CD4-positive, alpha-beta T cell treated with Interleukin-17A for 4 hours (primary cell): ENCODE data around the gene HYPK.
A peak's percentile ranks its signal among the peaks of the same experiment; 100 is the strongest.

Experiments
- DNase-seq: peaks from one replicate; pipeline ENCODE4 v3.0.0-alpha.2; 2020; ENCODE audit warnings: mixed read lengths

The HYPK gene, protein sequence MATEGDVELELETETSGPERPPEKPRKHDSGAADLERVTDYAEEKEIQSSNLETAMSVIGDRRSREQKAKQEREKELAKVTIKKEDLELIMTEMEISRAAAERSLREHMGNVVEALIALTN

DNA sequence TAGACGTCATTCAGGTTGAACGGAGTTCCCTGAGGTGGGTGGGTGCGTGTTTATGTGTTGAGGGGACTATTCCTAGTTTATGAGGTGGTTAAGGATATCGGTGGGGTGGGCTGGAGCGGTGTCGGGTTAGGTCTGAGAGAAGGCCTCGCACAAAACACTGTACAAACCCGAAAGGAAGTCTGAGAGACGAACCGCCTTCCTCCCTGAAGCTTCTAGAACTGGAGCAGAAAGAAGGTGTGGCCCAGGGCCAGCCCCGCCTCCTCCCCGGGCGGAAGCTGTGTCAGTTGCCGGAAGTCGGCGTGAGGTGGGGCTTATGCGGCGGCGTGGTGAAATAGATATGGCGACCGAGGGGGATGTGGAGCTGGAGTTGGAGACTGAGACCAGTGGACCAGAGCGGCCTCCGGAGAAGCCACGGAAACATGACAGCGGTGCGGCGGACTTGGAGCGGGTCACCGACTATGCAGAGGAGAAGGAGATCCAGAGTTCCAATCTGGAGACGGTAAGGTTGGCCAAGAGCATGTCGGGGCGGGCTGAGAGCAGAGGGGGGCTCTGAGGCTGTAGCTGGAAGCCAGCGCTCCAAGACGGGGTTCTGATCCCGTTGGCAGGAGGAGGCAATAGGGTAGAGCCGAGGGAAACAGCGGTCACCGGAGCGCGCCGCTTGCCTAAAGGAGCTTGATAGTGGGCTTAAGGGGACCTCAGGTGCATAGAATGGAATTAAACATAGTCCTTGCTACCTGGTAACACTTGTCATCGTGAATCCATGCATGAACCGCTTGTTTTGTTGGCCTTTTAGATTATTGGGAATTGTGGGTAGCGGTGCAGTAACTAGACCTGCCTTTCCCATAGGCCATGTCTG is at the start of gene HYPK:
TSS of gene HYPK (plus strand) at position 314 of the 856 bp plus-strand sequence. CDS start at position 338, 24 bp downstream.
- peak; percentile 96 for DNase-seq

DNA sequence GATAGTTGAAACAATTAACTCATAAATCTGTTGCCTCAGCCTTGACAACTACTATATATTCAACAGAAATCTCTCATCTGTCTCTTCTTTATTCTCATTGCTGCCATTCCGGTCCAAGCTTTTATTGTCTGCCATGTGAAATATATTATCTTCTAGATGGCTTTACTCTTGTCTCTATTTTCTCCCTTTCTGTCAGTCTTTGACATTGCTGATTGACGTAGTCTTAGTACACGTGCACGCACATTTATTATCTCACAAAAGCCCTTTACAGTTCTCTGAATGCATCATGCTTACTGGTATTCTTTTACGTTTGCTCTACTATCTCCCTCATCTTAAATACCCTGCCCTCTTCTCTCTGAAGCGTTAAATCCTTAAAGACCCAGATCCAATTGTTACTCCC is 48.5 kb upstream of the HYPK start:
- DNase-seq: no peak

DNA sequence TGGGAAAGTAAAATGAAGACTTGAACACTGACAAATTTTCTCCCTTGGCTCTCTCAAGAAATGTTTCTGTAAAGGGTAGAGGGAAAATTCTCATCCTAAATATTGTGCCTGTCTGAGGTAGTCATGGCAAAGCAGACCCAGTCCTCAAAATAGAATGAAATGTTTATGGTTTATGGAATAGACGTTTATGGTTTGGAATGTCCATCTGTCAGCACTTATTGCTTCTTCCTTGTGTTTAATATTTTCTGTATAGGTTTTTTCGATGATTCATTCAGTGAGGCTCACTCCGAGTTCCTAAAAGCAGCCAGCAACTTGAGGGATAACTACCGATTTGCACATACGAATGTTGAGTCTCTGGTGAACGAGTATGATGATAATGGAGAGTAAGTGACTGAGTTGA is 37.6 kb upstream of the HYPK start:
- DNase-seq: no peak

DNA sequence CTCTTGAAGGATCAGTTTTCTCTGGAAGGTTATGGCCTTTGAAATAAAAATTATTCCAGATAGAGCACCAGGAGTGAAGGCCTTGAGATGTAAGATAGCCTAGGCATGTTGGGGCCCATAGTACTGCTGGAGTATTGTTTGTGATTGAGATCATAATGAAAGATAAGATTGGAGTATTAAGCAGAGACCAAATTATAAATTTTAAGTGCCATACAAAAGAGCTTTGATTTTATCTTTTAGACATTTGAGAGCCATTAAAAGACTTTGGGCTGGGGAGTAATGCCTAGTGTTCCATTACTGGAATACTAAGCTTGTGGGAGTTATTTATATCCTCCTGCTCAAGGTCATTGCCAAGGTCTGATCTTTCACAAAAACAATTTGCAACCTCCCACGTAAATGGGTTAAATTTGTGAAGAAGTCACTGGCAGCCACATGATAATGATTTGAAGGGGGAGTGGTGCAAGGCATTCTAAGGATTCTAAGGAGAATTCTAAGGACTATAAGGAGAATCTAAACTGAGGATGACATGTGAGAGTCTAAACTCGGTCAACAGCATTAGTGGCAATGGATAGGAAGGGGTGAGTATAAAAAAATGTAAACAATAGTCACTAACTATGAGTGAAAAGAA is 36.5 kb upstream of the HYPK start:
- DNase-seq: no peak

DNA sequence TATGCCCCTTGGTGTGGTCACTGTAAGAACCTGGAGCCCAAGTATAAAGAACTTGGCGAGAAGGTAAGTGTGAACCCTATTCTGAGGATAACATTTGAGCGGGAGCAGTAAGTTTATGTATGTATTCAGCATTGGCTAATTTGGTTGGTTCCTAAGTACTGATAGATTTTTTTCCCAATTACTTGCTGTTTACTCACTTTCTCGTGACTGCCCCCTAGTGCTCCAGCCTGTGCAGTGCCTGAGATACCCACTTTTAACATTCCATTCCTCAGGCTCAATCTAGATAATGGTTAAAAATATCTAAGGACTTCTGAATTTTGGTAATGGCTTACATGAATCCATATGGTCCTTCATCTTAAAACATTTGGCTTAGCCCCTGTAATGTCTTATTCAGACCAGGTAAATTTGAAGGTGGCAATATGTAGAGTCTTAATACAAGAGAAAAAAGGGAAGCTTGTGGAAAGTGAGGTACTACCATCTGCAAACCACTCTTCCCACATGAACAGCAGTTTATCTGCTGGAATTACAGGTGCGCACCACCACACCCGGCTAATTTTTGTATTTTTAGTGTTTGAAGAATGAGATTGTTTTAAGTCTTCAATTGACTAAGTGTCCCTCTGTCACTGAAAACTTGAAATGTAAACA is 30.7 kb upstream of the HYPK start:
- DNase-seq: peak; percentile 78

DNA sequence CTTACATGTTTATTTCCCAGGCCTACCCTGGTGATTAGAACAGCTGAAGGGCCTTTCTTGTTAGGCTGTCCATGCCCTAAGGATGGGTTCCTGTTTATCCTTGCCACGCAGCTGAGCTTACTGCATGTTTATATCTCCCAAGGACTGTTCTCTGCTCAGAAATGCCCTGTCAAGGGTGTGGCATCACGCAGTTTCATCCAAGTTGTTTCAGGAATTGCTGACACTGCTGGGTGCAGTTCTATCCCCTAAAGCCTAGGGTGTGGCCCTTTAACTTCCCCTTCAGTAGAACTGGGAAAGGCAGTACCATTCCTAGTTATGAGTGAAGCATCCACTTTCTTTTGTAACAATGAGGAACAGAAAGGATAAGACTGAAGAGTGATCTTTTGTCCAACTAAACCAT is 28.6 kb upstream of the HYPK start:
- no peak for DNase-seq

DNA sequence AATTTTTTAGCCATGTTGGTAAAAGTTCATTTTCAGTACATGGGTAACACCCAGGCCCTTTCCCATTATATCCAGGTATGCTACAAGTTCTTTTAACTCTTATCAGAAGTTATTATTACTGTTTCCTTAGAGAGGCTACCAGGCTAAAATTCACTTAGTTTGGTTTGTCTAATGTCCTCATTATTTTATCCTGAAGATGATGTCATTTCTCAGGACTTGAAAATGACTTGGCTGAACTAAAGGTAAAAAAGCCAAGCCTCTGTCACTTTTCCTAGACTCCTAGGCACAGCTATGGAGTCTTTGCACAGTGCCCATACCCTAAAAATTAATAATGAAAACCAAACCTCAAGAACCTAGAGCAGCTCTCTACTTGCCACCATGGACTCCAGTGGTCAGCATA is 27.8 kb upstream of the HYPK start:
- no peak for DNase-seq

DNA sequence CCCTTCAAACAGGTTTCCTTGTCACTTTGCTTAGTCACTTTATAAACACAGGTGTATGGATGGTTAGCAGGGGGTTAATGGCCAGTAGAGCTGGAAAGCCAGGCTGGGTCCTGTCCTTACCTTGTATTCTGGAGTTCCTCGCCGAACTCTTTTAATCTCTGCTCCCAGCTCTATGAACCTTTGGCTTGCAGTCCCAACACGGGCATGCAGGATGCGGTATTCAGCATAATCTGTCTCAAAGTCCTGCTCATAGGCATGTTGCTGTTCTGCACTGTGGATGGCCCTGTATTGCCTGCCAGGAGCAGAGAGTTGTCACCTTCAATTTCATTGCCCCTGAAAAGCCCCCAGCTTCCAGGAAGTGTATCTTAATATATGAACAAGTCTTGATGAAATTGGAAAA is 26.3 kb upstream of the HYPK start:
- DNase-seq: no peak

DNA sequence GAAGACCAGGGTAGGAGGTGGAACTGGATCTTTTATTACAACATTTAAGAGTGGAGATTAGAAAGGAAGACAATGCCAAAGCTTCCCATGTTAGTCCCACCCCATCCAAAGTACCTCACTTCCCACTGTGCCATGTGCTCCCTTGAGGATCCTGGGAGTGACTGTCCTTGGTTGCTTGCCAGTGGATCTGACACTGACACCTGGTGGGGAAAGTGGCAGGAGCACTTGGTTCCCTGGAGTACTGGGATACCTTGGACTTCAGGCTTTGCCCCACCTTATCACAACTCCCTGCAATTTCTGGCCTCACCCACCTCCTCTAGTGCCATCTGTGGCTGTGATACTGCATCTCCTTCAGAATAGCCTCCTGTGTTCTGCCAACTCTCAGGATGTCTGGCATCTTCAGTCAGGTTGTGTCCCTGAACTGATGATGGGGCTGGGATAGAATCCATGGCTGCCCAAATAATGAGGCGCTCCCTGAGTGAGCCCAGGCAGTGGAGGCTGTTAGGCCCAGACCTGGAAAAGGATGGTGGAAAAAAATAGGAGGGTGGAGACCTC is 24.9 kb upstream of the HYPK start:
- DNase-seq: no peak

DNA sequence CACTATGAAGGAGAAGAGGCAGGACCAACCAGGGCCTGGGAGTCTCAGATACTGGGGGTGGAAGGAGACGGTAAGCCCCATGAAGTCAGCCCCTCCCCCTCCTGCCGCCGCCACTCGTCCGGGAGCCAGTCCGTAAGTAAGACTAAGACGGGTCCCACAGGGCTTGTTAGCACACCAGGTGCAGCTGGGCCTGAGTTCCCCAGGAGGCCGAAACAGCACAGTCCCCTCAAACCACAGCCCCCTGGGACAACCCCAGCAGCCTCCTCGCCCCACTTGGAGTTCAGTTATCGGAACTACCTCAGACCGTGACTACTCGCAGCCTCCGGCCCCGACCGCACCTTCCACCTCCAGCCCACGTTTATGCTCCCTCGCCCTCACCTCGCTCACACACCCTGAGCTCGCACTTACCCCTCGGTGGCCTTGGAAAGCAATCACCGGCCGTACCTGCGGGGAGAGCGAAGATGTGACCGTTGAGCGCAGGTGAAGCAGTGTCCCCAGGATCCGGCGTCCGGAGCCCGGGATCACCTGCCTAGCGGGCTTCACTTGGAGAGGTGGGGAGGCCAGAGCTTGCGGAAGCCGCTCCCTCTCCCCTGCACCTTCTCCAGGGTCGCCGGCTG is 24.2 kb upstream of the HYPK start:
- DNase-seq: peak; percentile 22

DNA sequence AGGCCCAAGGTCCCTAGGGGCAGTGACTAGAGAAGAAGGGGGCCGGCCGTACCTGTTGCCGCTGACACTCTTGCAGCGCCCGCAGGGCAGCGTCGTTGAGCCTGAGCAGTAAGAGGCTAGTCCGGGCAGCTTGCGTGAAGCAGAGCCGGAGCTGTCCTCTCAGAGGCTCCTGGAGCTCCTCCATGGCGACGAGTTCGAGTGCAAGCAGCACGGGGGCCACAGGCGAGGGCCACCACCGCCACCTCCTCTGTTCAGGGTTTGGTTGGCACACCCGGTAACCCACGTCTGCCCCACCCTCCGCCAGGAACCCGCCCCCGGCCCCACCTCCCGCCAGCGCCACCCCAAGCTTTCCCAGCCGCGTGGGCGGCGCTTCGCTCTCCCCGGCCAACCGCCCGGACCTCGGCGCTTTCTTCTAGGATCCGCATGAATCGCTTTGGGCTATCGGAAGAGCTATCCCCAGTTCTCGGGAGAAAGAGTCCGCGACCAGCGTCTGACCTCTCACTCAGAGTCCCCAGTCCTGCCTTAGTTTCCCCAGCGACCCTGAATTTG is 23.6 kb upstream of the HYPK start, which contains the start of gene ELL3:
TSS of gene ELL3 (minus strand) at position 249 of the 549 bp plus-strand sequence. CDS start at position 184, 65 bp downstream.
- DNase-seq: peak; percentile 91

DNA sequence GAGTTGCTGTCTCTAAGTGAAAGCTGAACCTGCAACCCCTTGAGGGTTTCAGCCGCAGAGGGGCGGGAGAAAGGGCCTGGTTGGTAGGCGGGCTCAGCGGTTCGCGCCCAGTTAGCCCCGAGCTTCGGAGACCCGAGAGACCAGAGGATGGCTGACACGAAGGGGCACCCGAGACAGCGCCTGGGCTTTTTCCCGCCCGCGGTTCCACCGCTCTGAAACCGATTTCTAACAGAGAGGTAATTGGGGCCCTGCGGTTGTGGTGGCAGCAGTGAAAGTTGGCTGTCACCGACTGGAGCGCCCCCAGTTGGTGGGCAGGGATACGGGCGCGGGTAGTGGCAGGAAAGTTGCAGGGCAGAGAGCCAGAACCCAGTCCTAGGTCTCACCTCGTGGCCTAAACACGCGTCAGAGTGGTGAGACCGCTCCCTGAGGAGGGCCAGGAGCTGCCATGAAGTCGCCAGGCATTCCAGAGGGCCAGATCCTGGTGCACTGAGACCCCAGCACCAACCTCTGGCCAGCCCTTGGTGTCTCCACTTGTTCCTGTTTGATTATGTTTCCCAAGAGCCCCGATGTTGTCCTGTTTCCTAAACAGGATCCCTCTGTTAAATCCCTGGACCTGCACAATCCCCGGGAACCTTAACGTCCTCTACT is 23.0 kb upstream of the HYPK start:
- peak; percentile 83 for DNase-seq

DNA sequence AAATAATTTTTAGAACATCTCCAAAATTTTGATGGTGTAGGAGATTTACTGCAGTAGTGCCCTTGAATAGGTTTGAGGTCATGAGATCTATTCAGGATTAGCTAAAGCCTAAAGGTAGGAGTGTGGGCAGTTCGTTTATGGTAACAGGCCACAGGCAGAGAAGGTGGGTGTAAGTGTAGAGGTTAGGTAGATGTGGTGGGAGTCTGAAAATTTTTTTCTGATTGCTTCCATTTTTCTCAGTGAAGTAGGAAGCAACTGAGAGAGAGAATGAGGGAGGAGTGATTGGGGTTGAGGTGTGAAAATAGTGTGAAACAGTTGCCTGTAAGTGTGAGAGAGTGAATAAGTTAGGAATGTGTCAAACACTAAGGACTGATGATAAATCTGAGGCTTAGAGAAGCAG is 21.4 kb upstream of the HYPK start:
- DNase-seq: no peak

DNA sequence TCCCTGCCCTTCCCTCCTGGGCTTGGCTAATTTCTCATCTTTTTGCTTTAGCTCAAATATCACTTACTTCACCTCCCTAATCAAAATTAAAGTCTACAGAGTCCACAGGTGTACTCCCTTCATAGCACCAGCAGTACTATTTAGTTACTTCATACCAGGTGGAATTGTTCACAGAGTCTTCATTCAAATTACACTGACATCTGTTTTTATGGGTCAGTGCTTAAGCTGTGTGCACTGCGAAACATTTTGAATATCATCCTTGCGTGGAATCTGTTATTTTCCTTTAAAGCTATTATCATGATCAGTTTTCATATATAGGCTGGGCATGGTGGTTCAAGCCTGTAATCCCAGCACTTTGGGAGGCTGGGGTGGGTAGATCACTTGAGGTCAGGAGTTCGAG is 11.0 kb upstream of the HYPK start:
- no peak for DNase-seq

DNA sequence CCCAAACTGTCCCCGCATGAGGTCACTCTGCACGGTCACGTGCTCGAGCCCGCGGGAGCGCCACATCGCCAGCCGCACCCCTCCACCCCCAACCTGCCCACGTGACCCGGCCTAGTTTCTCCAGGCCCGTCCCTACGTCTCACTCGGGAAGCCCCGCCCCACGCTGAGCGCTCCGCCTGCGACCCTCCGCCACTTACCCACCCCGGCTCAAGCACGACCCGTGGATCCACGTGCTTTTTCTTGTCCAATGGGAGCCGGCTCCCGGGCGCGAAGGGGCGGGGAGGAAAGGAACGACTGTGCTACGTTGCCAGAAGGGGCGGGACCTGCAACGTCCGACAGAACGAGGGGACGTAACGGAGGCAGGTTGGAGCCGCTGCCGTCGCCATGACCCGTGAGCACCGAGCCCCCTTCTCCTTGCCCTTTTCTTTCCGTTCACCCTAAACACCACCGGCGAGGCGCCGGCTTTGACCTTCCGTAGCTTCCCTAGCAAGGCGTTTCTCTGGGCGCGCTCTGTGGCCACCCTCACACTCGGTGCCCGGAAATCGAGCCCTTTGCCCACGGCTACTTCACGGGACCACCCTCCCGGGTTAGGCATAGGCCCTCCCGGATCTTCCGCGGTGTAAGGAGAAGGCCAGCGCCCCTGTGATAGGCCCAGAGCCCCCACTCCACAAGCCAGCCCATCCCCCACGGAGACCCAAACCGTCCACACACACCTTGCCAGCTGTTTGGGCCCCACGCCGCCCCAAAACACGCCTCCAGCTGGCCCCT is 8.2 kb upstream of the HYPK start, which contains the start of gene SERF2:
TSS of gene SERF2 (plus strand) at position 328 of the 768 bp plus-strand sequence. CDS start at position 385, 57 bp downstream.
- peak; percentile 100 for DNase-seq

DNA sequence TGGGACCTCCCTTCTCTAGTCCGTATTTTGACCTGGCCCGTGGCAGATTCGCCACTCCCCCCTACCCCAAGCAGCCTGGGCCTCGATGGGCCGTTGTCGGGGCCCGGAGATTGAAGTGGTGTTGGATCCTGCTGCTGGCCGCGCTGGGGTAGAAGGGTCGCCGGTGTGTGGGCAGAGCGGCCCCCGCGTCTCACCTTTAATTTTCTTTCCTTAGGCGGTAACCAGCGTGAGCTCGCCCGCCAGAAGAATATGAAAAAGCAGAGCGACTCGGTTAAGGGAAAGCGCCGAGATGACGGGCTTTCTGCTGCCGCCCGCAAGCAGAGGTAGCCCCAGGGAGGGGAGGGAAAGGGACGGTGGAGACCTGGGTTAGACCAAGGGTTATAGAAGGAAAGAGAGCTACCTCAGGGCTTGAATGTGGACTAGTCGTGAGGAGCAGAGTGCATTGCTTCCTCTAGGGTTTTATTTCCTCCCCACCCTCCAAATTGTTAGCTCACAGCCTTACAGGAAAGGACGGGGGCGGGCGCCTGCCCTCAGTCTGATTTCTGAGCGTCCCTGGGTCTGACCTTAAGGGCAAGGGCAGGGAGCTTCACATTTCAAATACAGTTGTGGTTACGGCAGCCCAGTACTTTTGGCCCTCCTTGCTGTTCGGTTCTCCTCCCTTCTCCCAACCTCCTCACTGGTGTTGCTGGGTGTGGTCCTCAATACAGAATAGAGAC is 7.5 kb upstream of the HYPK start:
- DNase-seq: peak; percentile 28

DNA sequence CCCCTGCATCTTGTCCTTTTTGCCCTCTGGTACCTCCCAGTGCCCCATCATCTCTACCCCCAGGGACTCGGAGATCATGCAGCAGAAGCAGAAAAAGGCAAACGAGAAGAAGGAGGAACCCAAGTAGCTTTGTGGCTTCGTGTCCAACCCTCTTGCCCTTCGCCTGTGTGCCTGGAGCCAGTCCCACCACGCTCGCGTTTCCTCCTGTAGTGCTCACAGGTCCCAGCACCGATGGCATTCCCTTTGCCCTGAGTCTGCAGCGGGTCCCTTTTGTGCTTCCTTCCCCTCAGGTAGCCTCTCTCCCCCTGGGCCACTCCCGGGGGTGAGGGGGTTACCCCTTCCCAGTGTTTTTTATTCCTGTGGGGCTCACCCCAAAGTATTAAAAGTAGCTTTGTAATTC is 6.8 kb upstream of the HYPK start:
- DNase-seq: no peak

DNA sequence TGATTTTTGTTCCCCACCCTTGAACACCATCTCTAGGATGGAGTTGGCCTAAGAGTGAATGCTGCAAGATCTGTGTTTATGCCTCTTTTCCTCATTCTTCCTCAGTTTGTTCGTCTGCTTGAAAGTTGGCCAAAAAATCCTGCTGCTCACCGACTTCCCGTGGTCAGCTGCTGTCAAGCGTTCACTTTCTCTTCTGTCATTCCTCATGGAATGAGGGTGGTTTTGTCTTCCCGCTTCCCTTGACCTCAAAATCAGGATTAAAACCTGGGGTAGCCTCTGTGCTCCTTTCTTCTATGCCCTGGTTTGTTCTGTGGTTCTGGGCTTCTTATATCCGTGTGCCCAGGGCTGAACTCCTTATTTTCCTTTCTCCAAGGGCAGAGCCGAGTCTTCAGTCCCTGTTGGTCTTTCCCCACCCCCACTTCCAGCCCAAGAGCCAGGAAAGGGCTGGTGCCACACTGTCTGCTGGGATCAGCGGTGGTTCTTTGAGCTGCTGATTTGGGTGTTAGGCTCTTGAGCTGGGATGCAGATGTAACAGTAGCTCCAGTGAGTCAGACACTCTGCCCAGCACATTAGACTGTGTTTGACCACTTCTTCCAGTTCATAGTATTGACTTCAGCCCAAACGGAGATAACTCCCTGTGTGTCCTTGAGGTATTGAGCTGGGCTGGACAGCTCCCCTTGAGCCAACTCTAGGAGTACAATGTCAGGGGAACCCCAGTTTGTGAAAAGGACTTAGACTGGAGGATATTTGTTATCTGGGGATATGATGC is 5.9 kb upstream of the HYPK start:
- no peak for DNase-seq

DNA sequence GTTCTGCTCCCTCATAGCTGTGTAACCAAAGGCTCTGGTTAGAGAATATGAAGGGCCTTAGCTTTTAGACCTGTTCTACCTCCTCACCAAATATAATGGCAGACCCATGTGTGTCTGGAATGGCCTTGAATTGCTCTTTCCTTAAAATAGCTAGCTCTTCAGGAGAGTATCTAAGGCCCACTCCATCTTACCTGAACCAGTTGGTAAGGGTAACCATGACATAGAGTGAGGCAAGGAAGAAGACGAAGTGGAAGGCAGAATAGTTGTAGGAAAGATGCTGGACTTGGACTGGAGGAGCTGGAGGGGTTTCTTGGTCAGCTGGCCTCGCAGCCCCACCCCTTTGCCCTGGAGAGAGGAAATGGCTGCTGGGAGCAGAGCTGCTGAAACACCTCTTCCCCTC is 5.2 kb upstream of the HYPK start:
- no peak for DNase-seq
